ENCODE data around the gene NCOA4.
"Not testable (repeated sequence)": the region's sequence is repeated elsewhere in the genome, so short reads cannot be mapped to it uniquely, and the experiment has no call there.

The NCOA4 gene

DNA sequence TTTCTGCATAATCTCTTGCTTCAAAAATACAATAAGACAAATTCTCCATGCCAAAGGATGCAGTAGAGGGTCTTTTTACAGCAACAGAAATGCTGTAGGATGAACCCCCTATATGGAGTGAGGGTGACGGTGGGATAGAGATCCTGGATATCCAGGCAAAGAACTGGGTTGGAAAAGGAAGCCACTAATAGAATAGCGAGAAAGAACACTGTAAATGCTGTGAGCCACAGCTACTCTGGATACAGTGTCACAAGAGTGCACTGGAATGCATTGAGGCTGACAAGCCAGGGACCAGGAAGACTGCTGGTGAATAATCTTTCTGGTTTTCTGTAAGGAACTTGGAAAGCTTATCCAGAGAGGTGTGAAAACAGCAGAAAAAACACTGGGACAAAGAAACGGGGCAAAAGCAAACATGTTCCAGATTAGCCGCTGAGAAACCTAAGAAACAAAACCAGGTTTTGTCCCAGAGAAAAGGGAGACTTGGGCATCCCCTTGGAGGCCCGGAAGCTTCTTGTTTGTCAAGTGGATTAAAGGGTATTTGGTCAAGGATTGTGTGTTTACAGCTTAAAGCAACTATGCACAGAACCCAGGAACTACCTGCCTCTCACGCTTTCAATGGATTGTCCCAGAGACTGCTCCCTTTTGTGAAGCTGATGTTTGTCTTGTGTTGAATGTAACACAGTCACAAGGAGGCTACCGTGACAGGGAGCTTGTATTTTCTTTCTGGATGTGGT lies 21.8 kb upstream of the NCOA4 start:
- DNase-seq (ENCODE audit: low read depth in 2 of 2), result no peak

DNA sequence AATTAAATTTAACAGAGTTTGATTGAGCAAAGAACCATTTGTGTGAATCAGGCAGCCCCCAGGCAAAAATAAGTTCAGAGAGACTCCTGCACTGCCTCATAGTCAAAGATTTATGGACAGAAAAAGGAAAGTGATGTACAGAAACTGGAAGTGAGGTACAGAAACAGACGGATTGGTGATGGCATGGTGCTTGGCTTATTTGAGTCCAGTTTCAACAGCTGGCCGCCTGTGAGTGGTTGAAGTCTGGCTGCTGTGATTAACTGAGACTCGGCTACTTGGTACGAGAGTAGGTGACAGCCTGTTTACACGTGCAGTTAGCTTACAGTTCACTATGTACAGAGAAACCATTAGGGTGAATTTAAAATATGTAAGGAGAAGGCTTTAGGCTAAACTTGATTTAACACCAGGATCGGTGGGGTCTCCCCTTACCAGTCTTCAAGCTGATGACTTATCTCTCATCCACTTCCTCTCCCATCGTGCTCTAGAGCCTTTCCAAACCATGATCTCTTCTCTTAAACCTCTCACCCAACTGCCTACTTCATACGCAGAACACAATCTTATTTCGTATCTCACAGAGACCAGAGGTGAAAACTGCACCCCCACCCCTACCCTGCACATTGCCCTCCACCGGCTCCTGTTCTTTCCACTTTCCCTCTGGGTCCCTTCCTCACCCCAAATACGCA lies 20.7 kb upstream of the NCOA4 start:
- DNase-seq (ENCODE audit: low read depth in 2 of 2), result no peak

DNA sequence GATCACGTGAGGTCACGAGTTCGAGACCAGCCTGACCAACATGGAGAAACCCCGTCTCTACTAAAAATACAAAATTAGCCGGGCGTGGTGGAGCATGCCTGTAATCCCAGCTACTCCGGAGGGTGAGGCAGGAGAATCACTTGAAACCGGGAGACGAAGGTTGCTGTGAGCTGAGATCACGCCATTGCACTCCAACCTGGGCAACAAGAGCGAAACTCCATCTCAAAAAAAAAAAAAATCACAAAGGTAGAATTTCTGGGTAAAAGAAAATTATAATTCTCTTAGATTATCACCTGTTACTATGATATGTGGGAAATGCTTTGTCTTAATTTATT lies 19.0 kb upstream of the NCOA4 start:
- DNase-seq (ENCODE audit: low read depth in 2 of 2), result not testable (repeated sequence)

DNA sequence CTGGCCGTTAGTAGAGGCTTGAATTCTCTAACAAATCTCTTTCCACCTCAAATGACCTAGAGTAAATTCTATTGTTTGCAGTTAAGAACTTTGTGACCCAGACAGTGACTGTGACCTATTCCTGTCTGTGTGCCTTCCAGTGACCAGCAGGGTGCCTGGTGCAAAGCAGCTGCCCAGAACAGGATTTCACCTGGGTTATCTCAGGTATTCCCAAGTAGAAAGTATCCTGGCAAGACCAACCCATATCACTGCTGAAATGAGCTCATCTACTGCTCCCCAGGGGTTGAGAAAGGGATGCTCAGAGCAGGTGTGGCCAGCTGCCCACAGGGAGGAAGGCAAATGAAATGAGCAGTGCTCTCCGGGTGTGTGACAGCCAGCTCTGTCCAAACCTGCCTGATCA lies 17.7 kb upstream of the NCOA4 start:
- DNase-seq (ENCODE audit: low read depth in 2 of 2), result no peak

DNA sequence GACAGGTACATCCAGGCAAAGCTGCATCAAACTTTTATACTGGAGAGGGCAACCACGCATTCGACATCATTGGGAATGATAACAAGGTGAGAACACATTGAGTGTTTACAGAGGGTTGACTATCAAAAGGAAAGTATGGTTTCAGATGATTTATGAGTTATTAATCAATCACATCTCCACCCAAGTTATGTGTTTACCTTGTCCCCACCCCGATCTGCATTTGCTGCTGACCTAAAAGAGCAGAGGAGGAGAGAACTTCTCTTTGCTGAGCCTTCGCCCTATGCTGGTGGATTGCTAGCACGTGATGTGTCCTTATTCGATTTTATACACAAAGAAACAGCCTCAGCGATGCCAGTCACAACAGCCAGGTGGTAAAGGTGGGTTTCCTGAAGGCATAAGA lies 15.8 kb upstream of the NCOA4 start, which contains the start of gene MSMB:
TSS of gene MSMB (minus strand) at position 9 of the 400 bp plus-strand sequence. CDS start 32 bp downstream, outside the sequence.
- no peak for DNase-seq (ENCODE audit: low read depth in 2 of 2)

DNA sequence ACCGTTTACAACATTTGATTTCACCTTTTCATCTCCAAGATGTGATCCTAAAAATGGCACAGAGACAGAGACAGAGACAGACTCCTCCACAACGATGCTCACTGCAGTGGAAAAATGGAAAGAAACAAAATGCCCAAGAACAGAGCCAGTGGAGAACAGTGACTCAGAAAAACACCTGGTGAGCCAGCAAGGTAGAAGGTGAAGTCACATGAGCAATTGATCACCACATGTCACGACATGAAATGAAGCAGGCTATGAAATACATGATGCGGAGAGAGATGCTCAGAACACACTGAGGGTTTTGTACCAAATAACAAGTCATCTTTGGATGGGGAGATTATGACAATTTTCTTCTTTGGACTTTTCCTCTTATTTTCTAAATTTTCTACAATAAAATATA lies 12.1 kb upstream of the NCOA4 start:
- no peak for DNase-seq (ENCODE audit: low read depth in 2 of 2)

DNA sequence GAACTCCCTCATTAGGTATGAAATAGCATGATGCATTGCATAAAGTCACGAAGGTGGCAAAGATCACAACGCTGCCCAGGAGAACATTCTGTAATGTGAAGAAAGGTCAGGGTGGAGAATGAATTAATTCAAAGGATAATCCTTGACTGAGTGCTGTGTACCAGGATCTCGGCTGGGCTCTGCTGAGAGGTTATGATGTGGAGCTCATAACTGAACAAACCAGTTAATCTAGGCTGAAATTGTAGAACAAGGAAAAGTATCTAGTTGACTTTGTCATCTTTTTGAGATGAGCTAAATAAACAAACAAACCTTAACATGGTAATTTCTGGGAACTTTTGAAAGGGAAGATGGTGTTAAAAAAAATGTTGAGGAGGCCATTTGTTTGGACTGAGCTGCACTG lies 9.6 kb upstream of the NCOA4 start:
- DNase-seq (ENCODE audit: low read depth in 2 of 2), result no peak

DNA sequence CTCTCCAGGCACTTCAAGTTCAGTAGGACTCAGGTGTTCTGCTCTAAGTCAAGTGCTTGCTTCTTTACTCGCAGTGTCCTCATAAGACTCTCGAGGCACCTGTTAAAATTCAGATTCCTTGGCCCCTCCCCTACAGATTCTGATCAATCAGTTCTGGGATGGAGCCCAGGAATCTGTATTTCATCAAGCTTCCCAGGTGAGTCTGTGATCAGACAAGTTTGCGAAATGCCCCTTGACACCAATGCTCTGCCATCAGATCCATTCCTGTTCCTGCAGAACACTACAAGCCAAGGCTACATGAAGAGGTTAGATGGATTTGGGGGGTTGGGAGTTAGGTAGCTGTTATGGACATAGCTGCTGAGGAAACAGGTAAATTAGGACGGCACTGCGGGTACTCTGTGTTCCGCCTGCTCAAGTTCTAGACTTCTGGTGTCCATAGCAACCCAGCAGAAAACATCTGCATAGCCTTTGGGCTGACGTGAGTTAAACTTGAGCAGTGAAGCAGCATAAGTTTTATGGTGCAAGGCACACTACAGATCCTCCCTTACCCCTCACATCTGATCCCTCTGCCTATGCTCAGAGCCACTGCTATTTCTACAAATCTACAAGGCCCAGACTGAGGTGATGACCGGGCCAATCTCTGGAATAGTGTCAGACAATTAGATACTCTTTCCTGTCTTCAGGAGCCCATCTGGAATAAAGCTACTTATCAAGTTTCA lies 6.8 kb upstream of the NCOA4 start:
- DNase-seq (ENCODE audit: low read depth in 2 of 2), result no peak

DNA sequence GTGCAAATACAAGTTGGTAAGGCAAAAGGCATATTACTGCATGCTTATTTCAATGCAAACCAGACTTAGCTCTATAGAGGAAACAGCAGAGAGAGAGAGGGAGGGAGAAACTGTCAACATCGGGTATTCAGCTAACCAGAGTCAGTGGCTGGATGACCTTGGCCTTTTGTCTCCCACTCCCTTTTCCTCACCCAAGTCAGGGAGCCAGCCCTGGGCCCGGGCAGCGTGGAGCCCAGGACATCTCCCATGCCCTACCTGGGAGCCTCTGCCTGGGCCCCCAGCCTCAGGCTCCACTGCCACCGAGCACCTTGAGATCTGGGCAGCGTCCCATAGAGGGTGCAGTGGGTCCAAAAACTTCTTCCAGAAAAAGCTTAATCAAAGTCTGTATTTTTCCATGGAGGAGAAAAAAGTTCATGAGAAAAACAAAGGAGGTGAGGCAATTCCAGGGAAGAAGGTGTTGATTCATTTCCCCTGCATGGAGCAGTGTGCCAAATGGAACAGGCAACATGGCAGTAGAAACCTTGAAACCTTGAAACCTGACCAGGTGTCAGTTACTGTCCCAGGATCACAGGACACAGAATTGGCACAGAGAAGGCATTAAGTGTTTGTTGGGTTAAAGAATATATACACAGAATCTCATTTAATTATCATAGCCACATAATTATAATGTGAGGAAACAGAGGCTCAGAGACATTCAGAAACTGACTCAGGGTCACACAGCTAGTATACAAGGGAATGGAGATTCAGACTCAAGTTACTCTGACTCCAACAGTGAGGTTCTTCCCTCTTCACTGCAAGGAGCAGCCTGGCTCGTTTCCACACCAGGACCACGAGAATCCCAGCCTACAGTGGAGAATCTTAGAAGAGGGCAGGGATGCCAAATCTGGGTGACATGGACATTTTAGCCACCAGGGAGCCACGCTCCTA lies 5.8 kb upstream of the NCOA4 start:
- DNase-seq (ENCODE audit: low read depth in 2 of 2), result no peak

DNA sequence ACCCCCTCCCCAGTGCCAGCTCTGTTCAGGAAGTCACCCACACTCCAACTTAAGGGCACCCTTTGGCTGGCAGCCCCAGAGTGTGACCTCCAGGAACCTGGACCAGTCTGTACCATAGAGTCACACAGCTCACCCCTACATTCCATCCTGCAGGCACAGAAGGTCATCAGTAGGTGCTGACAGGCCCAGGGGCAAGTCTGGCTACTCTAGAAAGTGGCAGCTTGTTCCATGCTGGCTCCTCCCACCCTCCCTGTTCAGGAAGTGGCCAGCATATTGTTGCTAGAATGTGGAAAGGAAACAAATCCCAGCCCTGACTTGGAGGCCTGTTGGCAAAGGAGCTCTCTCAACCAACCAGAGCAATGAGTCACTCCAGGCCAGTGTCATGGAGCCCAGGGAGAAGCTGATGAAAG lies 3.2 kb upstream of the NCOA4 start:
- no peak for DNase-seq (ENCODE audit: low read depth in 2 of 2)

DNA sequence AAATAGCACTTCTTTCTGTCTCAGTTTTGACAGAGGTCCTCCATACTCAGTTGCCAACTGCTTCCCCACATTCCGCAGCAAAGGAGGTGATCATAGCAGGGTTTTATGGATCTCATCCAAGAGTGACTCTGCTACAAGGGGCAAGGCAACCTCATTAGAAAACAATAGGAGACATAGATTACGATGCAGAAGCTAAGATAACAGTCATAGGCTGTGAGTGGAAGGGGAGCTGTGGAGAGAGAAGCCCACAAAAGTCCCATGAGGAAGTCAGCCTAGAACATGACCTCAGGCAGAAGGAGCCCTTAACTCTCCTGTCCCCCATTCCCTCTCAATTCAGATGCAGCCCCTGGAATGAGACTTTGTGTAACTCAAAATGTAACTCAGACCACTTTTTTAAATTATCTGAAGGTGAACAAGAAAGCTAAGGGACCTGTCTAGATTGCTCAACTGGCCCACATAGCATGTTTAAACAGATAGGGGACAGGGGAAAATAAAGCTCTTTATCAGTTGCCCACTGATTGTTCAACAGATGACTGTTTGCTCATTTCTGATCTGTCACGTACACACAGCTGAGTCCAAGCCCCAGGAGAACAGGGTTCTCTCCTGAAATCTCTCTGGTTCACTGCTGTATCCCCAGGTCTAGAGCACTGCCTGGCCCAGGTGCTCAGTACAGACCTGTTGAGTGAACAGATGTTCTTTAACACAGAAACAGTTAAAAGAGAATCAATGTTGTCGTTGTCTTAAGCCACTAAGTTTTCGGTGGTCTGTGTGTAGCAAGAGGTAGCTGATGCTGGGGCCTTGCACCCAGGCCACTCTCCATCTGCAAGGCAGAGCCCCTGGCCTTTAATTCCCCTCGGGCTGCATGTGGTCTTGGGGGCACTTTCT lies 1.5 kb upstream of the NCOA4 start:
- no peak for DNase-seq (ENCODE audit: low read depth in 2 of 2)

DNA sequence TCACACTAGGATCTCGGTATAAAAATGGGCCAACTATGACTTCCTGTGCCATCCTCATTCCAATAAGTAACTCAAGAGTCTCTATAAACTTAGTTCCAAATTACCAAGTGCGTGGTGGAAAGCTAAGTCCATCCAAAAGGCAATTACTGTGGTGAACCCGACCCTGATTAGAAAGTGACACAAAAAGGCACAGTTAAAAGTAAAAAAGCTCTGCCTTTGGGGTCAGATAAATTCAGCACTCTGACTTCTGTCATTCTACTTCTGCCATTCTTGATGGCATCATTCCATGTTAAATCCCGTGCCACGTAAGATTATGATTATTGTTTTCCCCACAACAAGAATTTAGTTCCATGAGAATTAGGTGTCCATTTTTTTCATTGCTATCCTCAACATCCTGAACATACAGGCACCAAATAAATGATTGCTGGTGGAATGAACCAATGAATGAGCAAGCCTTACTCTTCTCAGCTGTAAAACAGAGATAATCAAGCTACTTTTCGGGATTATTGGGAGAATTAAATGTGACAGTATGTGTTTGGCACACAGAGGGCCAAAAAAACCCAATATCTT lies 877 bp downstream of the NCOA4 start:
- DNase-seq (ENCODE audit: low read depth in 2 of 2), result no peak

DNA sequence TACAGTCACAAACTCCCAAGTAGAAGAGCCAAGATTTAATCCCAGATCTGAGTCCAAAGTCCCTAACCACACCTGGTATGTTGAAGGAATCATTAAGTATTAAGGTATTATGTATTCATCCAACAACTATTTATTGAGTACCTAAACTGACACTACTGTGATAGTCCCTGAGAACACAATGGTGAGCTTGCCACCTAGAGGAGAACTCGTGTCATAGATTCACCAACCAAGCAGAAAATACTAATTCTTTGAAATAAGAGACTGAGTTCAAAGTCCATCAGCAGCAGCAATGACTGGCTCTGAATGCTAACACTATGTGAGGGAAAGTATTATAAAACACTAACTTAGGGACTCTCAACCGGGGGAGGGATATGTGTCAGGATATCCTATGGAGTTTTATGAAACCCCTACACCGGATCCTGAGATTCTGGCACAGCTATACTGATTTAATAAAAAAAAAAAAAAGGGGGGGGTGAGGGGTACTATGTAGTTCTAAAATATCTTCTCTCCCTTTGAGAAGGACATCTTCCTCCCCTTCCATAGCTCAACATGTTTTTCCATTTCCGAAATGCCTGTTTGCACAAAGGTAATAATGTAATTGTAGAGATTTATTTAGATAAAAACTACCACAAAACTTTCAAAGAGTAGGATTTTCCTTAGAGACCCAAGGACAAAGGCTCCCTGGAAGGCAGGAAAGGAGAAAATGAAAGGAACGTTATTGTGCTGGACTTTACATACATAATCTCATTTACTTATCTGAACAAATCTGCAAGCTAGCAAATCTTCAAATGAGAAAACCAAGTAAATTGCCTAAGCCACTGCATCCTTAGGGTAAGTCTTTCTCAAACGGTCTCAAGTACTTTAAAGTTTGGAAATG lies 1.6 kb downstream of the NCOA4 start:
- peak in 1 of 2 donors; percentile 5 for DNase-seq (ENCODE audit: low read depth in 2 of 2)

DNA sequence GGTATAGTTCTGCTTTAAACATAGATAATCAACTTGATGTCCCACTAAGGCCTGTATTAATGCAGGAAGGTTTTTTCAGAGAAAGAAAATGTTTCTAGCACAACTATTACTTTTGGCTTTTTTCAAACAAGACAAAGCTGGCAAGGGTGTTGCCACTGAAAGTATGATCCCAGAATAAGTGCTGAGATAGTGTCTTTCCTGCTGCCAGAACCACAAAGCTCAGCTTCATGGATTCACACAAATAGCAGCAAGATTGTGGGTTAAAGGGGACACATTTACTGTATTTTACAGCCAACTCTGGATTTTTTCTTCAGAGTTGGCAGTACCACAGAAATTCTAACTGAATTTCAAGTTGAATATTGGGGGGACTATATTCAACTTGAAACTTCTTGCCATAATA lies 4.3 kb downstream of the NCOA4 start:
- DNase-seq (ENCODE audit: low read depth in 2 of 2), result no peak

DNA sequence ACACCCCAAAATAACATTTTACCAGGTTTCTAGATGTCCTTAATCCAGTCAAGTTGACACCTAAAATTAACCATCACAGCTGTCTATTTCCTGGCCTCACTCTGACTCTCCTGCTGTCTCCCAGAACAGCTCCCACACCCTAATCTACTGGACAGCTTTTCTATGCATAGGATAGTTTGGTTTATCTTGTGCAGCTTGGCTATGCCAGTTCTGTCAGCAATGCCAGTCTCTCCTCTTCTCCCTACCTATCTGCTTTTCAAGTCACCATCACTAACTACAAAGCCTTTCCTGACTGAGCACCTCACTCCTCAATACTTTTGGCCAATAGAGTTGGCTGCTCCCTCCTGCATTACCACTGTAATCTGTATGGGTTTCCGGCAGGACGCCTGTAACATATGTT lies 5.0 kb downstream of the NCOA4 start:
- no peak for DNase-seq (ENCODE audit: low read depth in 2 of 2)

DNA sequence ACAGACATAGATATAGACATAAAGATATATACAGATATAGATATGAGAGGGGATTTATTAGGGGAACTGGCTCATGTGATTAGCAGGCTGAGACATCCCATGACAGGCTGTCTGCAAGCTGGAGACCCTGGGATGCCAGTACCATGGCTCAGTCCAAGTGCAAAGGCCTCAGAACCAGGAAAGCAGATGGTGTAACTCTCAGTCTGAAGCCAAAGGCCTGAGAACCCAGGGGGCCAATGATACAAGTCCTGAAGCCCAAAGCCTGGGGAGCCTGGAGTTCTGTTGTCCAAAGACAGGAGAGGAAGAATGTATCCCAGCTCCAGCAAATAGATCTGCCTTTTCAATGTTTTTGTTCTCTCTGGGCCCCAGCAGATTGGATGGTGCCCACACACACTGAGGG lies 5.5 kb downstream of the NCOA4 start:
- no peak for DNase-seq (ENCODE audit: low read depth in 2 of 2)

DNA sequence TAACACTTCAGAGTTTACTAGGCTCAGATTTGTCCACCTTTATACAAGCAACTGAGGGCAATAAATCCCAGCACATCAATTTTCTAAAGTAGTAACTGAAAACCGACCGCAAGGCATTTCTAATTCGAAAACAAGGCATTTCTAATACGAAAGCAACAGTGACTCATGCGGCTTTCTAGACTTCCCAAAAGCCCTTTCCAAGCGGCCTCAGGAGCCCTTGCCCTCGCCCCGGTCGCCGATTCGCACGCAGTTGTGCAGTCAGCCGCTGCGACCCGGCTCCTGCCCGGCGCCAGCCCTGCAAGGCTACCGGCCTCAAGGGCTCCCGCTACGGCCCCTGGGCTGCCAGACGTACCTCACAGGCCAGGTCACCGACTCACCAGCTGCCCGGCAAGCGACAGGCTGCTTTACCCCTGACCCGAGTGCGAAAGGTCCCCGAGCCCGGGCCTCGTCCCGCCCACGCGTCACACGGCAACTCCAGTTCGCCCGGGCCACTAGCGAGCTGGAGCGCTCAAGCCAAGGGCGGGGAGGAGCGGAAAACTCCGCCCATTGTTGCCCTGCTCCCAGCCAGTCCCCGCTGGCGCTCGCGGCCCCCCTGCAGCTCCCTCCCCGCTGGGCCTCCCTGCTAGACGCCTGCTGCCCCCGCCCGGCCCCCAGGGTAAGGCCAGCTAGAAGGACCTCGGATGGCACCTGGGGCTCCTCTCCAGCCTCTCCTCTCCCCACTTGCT lies 7.3 kb downstream of the NCOA4 start:
- peak; percentile 49 to 55 for DNase-seq (ENCODE audit: low read depth in 2 of 2)

DNA sequence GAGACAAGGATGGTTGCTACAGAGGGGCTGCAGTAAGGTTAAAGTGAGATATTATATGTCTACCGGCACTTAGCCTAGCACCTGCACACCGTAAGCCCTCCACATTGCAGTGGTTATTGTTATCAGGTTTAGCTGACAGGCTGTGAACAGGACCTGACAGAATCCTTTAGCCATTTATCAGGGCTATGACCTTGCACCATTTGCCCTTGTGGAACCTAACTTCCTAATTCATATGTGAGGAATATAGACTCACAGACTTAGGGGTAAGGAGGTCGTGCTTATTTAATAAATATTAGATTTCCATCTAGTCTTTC lies 10.1 kb downstream of the NCOA4 start:
- no peak for DNase-seq (ENCODE audit: low read depth in 2 of 2)

All from activated CD8-positive, alpha-beta memory T cell treated with anti-CD3 and anti-CD28 coated beads for 4 hours (primary cell).